Ascending aorta (tissue), 2 donors: ENCODE measurements around the gene SRGAP3. TPM values are rescaled to one million over a fixed set of nuclear protein-coding genes. Genes with fewer than 3 reads are reported as not detected.

Experiments used
- DNase-seq, 2 donors: peaks; one replicate each; pipeline ENCODE4 v3.0.0-alpha.2; 2019; ENCODE audit warnings: low spot score in 2 of 2
- H3K27ac ChIP-seq, 2 donors: fragments of 200-600 bp; sonication (generic); one replicate each; pipeline ENCODE4 v1.5.1; 2016 to 2017; ENCODE audit warnings: mild to moderate bottlenecking in 1 of 2
- H3K27me3 ChIP-seq: fragments of 200-600 bp; sonication (generic); one replicate; pipeline ENCODE4 v1.5.1; 2017
- H3K36me3 ChIP-seq, 2 donors: fragments of 200-600 bp; sonication (generic); one replicate each; pipeline ENCODE4 v1.5.1; 2016
- H3K4me1 ChIP-seq, 2 donors: fragments of 200-600 bp; sonication (generic); one replicate each; pipeline ENCODE4 v1.5.1; 2016 to 2017; ENCODE audit warnings: mild to moderate bottlenecking in 1 of 2
- H3K4me3 ChIP-seq, 2 donors: fragments of 200-600 bp; sonication (generic); one replicate each; pipeline ENCODE4 v1.5.1; 2016 to 2017; ENCODE audit warnings: mild to moderate bottlenecking in 1 of 2
- H3K9me3 ChIP-seq, 2 donors: fragments of 200-600 bp; sonication (generic); one replicate each; pipeline ENCODE4 v1.5.1; 2016
- CTCF ChIP-seq, 3 experiments: fragments of 200-600 bp in 2 of 3; fragments of 450-650 bp in 1 of 3; sonication (generic) in 2 of 3; IDR thresholded peaks; one replicate each; pipeline ENCODE4 v1.5.1; 2016 to 2019; ENCODE audit warnings: antibody characterized with exemption in 3 of 3, mild to moderate bottlenecking in 1 of 3, moderate library complexity in 1 of 3
- intact Hi-C: fragments of 100-400 bp; cut with DNase I; formaldehyde crosslinking; loops from one replicate; pipeline ENCODE4 v1.15.1; 2023
- total RNA-seq: library from RNA; depleted of rRNA; stranded (reverse); fragments of >200 nt; gene quantifications from one replicate; pipeline ENCODE4 v1.1.0, GENCODE V29; 2016

SRGAP3 gene
- total RNA-seq, 1 donor from 2014 or later, result 1.6 TPM

GRCh38 chr3:9151240-9151639 is 98.2 kb downstream of the SRGAP3 start:
- no peak overlapping the region for H3K27ac ChIP-seq
- no peaks in the 10 kb centered on the region for H3K27me3 ChIP-seq
- H3K36me3 ChIP-seq, result no peaks in the 10 kb centered on the region
- no peak overlapping the region for H3K4me3 ChIP-seq
- no peak for DNase-seq
- no peaks in the 10 kb centered on the region for H3K4me1 ChIP-seq
- no peak for TF ChIP-seq CTCF (IDR thresholded peaks at IDR 0.05)
- intact Hi-C loops, result no loop called here
- peaks cover 0 to 6% of the 10 kb centered on the region in 2 donors for H3K9me3 ChIP-seq

- H3K36me3 ChIP-seq, result no peaks in the 10 kb centered on the region
- no peak for DNase-seq
- intact Hi-C loops, result no loop called here
- H3K27me3 ChIP-seq, result no peaks in the 10 kb centered on the region
- no peaks in the 10 kb centered on the region for H3K4me1 ChIP-seq
- peaks cover 0 to 6% of the 10 kb centered on the region in 2 donors for H3K9me3 ChIP-seq
- no peak overlapping the region for H3K27ac ChIP-seq
- H3K4me3 ChIP-seq, result no peak overlapping the region
- no peak for TF ChIP-seq CTCF (IDR thresholded peaks at IDR 0.05)
Observed at GRCh38 chr3:9149566-9149965, 99.9 kb downstream of the SRGAP3 start.

GRCh38 chr3:9147896-9148266 is 101.6 kb downstream of the SRGAP3 start:
- no peak for TF ChIP-seq CTCF (IDR thresholded peaks at IDR 0.05)
- DNase-seq, result no peak
- intact Hi-C loops, result no loop called here
- H3K27ac ChIP-seq, result no peak overlapping the region
- H3K9me3 ChIP-seq, result peaks cover 0 to 6% of the 10 kb centered on the region in 2 donors
- no peaks in the 10 kb centered on the region for H3K4me1 ChIP-seq
- H3K27me3 ChIP-seq, result no peaks in the 10 kb centered on the region
- H3K4me3 ChIP-seq, result no peak overlapping the region
- no peaks in the 10 kb centered on the region for H3K36me3 ChIP-seq

- DNase-seq, result no peak
- intact Hi-C loops, result no loop called here
- Histone ChIP-seq H3K9me3 (peaks cover 0 to 6% of the 10 kb centered on the region in 2 donors), H3K27ac (no peak overlapping the region), H3K36me3 (no peaks in the 10 kb centered on the region), H3K4me1 (no peaks in the 10 kb centered on the region), H3K27me3 (no peaks in the 10 kb centered on the region), H3K4me3 (no peak overlapping the region)
- TF ChIP-seq CTCF (IDR thresholded peaks at IDR 0.05), result no peak
Observed at GRCh38 chr3:9147215-9147895, 102.1 kb downstream of the SRGAP3 start.

- H3K9me3 ChIP-seq, result peaks cover 0 to 6% of the 10 kb centered on the region in 2 donors
- DNase-seq, result no peak
- H3K36me3 ChIP-seq, result no peaks in the 10 kb centered on the region
- no peak for TF ChIP-seq CTCF (IDR thresholded peaks at IDR 0.05)
- H3K27ac ChIP-seq, result no peak overlapping the region
- no peaks in the 10 kb centered on the region for H3K4me1 ChIP-seq
- intact Hi-C loops, result no loop called here
- H3K27me3 ChIP-seq, result no peaks in the 10 kb centered on the region
- H3K4me3 ChIP-seq, result no peak overlapping the region
Observed at GRCh38 chr3:9146367-9147071, 102.9 kb downstream of the SRGAP3 start.
